GM21360 (cell line): ENCODE data around the gene STAT3.
A peak's percentile ranks its signal among the peaks of the same experiment; 100 is the strongest.

Source experiments
- ATAC-seq: cut with Tn5 transposase; IDR thresholded peaks from one replicate; pipeline ENCODE4 v1.9.1; 2021; ENCODE audit warnings: mild to moderate bottlenecking, moderate library complexity; ENCODE audit not compliant: unreplicated experiment

Gene STAT3

DNA sequence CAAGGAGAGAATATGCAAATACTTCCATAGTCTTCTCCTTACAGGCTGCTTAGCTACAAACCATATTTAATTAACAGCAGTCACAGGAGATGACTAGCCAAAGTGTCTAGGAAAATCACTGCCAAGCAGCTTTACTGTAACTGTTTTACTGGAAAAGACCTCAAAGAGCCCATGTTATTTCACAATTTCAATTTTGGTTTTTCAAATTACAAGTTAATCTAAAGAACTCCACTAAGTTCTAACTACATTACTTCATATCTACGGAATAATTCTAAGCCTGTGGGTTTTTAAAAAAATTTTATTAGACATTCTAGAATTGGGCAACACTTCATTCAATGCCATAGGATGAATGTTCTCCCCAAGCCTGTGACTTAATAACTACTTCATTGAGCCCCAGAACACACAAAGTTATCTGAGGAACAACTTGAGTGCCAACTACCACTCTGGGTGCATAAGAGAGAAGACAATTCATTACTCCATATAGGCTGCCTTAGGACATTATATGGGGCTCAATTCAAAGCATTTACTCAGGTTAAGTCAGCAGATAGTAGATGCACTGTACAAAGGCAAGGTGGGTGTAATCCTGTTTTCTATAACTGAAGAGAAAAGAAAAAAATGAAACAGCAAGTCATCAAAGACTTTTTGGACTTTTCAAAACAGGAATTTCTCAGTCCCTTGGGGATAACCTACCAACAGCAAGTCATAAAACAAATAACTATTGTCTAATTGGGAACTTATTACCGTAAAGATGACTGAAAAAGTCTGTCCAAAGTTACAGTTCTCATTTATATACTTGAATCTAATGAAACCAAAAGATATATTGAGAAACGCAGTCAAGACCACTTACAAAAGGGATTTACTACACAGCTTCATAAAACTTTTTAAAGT, 33.0 kb downstream of the STAT3 start:
- no peak for ATAC-seq

DNA sequence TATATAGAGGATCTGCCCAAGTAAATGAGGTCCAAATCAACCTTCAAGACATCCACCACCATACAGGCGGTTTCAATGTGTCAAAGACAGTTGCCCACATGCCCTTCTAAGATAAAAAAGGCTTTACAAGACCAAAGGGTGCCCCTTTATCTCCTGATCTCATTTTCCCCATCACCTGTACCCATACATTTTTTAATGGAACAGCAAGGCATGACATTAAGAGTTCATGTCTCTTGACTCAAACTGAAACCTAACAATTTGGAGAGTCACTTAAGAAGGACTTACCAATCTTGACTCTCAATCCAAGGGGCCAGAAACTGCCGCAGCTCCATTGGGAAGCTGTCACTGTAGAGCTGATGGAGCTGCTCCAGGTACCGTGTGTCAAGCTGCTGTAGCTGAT, 40.1 kb downstream of the STAT3 start:
- no peak for ATAC-seq

DNA sequence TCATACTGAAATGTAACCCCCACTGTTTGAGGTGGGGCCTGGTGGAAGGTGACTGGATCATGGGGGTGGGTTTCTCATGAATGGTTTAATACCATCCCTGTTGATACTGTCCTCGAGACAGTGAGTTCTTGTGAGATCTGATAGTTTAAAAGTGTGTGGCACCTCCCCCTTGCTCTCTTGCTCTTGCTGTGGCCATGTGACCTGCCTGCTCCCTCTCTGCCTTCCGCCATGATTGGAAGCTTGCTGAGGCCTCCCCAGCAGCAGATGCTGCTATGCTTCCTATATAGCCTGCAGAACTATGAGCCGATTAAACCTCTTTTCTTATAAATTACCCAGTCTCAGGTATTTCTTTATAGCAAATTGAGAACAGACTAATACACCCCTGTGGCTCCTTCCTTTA, 40.6 kb downstream of the STAT3 start:
- no peak for ATAC-seq

DNA sequence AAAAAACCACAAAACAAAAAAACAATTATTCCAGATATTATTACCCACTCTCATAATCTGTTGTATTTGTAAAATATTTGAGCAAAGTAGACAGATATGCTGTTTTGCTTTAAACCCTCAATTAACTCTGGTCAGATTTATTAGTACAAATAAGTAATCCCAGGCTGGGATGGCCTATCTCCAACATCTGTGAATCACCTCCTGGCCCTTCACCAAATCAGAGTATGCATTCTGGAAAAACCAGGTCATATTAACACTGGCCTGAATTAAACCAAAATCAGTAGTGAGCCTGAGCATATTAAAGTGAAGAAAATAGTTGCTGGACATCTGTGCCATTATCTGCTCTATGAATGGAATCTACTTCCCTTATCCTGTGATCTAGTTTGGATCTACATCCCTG, 41.0 kb downstream of the STAT3 start:
- ATAC-seq = no peak

DNA sequence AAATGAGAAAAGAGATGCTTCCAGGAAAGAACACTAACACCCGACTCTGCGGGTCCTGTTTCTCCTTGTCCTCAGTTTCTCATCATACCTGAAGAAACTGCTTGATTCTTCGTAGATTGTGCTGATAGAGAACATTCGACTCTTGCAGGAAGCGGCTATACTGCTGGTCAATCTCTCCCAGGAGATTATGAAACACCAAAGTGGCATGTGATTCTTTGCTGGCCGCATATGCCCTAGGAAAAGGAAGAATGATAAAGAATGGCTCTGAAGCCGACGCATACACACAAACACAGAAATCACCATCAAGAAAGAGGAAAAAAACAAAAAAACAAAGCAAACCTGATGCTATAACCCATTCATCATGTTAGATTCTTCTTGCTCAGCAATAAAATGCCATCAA, 41.8 kb downstream of the STAT3 start:
- ATAC-seq = no peak

DNA sequence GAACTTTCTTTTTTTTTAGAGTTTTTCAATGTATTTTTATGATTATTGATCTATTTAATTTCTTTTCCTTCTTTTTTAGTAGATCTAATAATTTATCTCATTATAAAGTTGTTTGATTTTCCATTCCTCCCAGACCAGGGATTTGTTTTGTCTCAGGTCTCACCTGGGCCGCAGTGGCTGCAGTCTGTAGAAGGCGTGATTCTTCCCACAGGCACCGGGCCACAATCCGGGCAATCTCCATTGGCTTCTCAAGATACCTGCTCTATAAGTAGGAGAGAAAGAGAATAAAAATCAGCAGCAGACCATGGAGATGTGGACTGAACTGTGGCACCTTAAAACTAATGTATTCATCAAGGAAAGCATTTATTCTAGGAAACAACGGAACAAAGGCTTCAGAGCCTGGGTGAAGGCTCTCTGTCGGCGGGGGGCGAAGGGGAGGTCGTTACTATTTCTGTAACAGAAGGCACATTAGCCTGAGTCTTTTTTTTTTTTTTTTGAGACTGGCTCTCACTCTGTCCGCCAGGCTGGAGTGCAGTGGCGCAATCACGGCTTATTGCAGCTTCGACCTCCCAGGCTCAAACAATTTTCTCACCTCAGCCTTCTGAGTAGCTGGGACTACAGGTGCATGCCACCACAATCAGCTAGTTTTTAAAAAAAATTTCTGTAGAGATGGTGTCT, 42.7 kb downstream of the STAT3 start:
- no peak for ATAC-seq

DNA sequence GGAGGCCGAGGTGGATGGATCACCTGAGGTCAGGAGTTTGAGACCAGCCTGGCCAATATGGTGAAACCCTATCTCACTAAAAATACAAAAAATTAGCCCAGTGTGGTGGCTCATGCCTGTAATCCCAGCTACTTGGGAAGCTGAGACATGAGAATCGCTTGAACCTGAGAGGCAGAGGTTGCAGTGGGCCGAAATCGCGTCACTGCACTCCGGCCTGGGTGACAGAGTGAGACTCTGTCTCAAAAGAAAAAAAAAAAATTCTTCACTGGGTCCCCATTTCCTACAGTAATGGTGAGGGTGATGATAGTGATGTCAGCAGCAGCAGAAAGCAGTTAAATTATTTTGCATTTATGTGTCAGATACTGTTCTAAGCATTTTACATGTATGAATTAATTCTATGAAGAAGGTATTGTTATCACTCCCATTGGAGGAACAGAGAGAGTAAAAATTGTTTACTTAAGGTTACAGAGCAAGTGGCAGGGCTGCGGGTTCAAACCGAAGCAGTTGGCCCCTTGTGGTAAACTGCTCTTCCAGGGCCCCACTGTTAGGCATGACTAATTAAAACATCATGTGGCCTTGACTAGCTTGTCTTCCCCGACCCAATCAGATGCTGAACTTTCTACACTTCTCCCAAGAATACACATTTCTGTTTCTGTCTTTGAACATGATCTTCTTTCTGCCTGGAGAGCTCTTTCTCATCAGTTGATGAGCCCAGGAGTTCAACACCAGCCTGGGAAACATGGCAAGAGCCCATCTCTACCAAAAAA, 45.8 kb downstream of the STAT3 start:
- ATAC-seq = no peak

DNA sequence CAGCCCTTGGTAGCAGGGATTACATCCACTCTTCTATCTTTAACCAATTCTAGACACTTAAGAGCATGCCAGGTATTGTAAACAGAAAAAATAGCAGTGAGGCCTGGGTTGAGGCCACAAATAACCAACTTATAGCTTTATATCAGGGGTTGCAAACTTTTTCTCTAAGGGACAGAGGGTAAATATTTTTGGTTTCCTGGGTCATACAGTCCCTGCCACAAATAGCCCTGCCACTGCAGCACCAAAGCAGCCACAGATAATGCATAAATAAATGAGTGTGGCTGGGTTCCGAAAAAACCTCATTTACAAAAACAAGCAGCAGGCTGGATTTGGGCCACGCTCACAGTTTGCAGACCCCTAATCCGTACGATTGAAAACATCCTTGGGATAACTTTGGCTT, 46.7 kb downstream of the STAT3 start:
- ATAC-seq = no peak

DNA sequence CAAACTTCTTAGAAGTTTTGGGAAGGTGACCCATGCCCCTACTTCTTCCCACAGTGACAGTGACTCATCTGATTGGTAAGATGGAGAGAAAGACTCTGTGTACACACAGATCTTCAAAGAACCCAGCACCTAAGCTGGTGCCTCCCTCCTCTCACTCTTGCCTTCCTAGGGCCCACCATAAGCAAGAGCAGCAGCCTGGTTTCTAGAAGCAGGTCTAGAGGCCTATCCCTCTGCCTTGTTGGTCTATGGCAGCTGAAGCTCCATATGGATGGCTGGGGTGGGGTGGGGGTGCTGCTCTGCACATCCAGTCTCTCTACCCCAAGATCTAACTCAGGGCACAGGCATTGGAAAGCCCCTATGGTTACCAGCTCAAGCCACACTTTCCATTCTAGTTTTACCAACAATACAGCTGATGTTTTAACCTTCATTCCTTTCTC, 47.5 kb downstream of the STAT3 start:
- ATAC-seq = no peak

DNA sequence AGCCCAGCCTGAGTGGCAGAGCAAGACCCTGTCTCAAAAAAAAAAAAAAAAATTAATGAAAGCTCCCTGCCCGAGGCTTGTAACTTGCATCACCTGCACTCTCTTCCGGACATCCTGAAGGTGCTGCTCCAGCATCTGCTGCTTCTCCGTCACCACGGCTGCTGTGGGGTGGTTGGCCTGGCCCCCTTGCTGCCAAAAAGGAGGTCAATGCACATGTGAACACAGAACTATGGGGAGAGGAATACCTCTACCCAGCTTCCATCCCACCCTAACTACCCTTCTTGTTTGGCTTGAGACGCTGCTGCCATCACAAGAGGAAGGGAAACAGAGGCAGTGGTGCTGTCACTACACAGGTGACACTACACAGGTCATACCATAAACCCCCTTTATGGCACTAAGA, 49.0 kb downstream of the STAT3 start:
- ATAC-seq = no peak

DNA sequence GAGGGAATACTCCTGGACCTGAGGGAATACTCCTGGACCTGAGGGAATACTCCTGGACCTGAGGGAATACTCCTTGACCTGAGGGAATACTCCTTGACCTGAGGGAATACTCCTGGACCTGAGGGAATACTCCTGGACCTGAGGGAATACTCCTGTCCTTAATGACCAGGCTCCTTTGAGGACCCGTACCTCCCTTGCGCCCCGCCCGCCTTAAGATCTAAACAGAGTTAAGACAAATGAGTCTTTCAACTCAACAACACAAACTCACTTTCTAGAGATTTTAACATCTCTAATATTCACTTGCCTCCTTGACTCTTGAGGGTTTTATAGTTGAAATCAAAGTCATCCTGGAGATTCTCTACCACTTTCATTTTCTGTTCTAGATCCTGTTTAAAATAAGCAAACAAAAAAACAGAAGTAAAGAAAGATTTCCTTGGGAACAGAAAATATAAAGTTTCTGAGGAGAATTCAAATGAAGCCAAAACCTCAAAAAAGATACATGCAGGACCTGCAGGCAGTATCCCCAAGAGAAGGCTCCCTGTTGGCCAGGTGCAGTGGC, 49.7 kb downstream of the STAT3 start:
- no peak for ATAC-seq

DNA sequence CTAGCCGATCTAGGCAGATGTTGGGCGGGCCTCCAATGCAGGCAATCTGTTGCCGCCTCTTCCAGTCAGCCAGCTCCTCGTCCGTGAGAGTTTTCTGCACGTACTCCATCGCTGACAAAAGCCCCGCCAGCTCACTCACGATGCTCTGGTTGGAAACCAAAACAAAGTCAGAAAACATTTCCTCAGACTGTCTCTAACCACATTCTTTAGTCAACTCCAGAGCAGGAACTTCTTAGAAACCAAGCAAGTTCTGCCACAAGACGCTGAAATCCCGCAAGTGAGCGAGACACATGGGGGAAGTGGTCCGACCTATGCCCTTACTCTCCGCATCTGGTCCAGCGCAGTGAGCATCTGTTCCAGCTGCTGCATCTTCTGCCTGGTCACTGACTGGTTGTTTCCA, 50.8 kb downstream of the STAT3 start:
- ATAC-seq = no peak

DNA sequence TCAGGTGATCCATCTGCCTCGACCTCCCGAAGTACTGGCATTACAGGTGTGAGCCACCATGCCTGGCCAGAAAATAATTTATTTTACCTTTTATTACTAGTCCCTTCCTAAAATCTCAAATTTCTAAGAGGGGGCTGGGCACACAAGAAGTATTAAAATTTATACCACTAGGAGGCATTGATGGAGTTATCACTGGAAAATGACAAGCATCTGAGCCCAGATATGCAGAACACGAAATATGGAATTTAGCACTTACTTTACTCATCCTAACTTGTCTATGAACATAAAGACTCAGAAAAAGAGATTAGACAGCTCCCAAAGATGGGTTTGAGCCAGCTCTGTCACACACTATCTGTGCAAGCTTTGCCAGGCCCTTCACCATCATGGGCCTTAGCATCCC, 53.6 kb downstream of the STAT3 start:
- ATAC-seq = no peak

DNA sequence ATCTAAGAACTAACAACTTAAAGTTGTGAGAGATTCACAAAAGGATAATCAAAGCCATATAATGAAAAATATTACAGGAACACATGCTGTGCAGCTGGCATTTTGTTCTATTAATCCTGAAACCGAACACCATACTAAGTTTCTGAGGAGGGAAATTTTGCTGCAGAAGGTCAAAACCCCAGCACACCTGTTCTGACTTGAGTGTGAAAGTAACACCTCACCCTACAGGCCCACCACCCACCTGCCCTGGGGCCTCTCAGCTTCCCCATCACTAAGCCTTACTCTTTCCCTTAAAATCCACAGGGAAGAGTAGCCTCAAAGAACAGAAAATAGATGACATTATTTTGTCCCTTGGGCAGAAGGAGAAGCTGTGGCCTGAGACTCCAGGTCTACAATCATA, 55.2 kb downstream of the STAT3 start:
- ATAC-seq = no peak

DNA sequence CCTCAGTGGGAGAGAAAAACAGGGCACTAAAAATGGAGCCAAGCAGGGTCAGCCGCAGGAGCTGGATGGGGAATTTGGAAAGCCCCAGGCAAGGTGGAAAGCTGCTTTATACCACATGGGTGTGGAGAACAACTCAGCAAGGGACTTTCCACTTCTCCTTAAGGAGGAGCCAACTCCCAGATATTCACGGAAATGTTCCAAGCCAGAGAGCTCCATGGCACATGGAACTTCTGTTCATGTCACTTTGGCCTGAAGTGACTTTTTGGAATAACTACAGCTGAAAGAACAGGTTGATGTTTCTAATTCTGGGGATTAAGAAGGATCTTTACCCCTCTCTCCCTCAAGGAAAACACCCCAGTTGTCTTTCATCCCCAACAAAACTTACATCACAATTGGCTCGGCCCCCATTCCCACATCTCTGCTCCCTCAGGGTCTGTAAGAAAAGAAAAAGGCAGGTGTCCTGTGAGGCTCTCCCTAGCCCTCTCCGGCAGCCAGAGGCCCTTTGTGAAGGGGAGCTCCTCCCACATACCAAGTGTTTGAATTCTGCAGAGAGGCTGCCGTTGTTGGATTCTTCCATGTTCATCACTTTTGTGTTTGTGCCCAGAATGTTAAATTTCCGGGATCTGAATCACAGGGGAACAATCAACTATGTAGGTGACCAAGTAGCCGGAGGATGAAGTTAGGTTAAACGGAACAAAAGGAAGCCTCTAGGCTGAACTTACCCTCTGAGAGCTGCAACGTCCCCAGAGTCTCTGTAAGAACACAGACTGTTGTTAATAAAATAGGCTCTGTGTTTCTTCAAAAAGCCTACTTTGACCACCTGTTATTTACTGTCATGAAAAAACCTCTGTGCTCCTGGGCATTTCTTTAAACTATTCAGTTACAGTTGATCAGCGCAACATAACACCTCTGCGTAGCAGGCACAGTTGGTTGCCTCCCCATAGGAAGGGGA, 58.9 kb downstream of the STAT3 start:
- no peak for ATAC-seq

DNA sequence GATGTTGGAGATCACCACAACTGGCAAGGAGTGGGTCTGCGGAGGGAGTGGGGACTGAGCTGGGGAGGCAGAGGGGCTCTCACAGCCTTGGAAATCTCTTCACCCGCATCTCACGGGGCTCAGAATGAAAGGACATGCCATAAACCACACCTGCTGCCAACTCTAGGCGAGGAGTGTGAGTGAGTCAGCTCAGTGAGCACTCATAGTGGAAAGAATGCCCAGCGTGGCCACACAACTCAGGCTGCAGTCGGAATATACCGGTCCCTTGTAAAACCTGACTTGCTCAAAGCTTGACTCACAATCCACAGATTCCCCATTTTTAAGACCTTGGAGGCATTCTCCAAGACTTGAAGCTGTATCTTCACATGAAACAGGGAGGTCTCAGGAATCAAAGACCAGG, 63.2 kb downstream of the STAT3 start:
- no peak for ATAC-seq

DNA sequence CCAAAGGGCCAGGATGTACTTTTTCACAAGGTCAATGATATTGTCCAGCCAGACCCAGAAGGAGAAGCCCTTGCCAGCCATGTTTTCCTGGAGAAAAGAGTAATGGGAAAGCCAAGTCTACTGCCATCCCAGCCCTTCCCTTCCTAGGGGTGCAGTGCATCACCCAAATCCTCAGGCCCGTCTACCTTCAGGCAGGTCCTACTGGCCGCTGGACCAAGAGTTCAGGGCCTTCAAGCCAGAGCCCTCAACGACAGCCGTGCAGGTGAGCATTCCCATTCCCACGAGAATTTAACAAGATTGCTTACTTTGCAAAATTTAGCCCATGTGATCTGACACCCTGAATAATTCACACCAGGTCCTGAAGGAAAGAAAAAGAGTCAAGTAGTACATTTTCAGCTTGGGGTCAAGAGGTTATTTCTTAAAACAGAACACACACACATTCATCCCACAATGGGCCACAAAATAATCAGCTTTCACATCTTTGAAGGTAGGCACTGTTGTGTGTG, 64.9 kb downstream of the STAT3 start:
- no peak for ATAC-seq

DNA sequence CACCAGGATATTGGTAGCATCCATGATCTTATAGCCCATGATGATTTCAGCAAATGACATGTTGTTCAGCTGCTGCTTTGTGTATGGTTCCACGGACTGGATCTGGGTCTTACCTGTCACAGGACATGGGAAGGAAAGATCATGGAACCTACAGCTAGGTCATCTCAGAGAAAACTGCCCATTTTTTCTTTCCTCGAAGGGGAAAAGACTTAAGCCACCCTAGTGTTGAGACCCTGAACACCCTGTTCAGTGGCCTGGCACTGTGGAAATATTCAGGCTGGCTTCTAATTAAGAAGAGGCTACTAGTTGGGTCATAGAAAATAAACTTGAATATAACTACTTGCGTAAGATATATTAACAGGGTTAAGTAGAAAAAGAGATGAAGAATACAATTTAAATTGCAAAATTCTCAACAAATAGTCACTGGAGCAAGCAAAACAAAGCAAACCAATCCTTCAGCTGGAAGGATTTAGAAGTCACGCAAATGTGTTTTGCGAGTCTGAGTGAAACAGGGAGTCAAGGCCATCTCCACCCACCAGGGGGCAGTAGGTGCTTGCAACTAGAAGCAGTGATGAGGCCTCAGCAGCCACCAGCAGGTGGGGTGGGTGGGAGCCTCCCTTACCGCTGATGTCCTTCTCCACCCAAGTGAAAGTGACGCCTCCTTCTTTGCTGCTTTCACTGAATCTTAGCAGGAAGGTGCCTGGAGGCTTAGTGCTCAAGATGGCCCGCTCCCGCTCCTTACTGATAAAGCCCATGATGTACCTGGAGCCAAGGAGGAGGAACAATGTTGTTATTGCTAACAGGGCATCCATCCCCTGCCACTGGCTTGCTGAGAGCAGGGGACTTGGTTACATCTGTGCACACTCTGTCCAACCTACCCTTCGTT, 65.6 kb downstream of the STAT3 start:
- peak; percentile 74 for ATAC-seq

DNA sequence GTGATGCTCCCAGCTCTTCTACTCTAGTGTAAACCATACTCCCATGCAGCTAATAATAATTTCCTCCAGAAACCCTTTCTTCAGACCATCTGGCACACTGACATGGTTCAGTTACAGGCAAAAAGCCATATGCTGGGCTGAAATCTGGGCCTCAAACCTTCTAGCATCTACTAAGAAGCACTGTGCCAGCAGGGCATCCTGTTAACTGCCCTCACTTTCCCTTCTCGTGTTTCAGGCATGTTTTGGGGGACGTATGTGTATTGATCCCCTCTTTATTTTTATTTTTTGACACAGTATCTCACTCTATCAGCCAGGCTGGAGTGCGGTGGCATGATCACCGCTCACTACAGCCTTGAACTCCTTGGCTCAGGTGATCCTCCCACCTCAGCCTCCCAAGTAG, 66.7 kb downstream of the STAT3 start:
- ATAC-seq = no peak
